ENCODE data around the gene SLC44A5. TPM values are rescaled to one million over a fixed set of nuclear protein-coding genes. Genes with fewer than 3 reads are reported as not detected.

SLC44A5 gene
- total RNA-seq, 1 donor from 2014 or later = 0.69 TPM

GRCh38 chr1:75425001-75425650 lies 185.8 kb downstream of the SLC44A5 start:
- CTCF ChIA-PET = no interaction called here
- POLR2A ChIA-PET = no interaction called here
- TF ChIP-seq CTCF (IDR thresholded peaks at IDR 0.05) = no peak
- Mint-ChIP-seq H3K27me3 (no peaks in the 10 kb centered on the region), H3K4me3 (no peak overlapping the region), H3K27ac (no peak overlapping the region), H3K4me1 (no peaks in the 10 kb centered on the region), H3K36me3 (ENCODE audit: low read depth) (no peaks in the 10 kb centered on the region), H3K9me3 (no peaks in the 10 kb centered on the region)
- ATAC-seq (ENCODE audit: low read depth) (no peak), DNase-seq (no peak)
- intact Hi-C loops (cut with micrococcal nuclease) = no loop called here

DNA sequence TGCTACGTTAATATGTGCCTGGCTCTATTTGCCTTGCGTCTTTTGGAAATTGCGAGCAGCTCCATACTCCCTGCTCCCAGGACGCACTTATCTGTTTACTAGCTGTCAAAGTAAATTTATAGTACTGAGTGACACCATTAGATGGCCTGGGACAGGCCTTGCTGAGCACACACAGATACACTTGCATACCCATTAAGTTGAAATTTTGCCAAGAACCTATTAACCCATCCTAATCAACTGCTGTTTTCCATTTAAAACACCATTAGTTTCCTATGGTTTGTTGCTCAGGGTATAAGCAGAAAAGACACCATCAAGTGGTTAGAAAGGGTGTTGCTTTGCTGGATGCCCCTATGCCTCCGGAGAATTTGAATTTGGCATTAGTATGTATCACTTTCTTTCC lies 187.3 kb downstream of the SLC44A5 start:
- ATAC-seq (ENCODE audit: low read depth) (no peak), DNase-seq (no peak)
- ChIA-PET POLR2A (no interaction called here), CTCF (interaction anchor here (0.8 to 2.1 kb wide), 2 partner anchors 158 to 190 kb away, joined by 5 to 7 read pairs; no protein-coding TSS in a partner anchor)
- no peaks in the 10 kb centered on the region for H3K9me3 Mint-ChIP-seq
- TF ChIP-seq CTCF (IDR thresholded peaks at IDR 0.05) = no peak
- intact Hi-C loops (cut with micrococcal nuclease) = loop anchor here (5.0 kb wide), 1 partner anchor 156 kb away; no protein-coding TSS in a partner anchor
- H3K36me3 Mint-ChIP-seq (ENCODE audit: low read depth) = no peaks in the 10 kb centered on the region
- H3K27me3 Mint-ChIP-seq = no peaks in the 10 kb centered on the region
- no peak overlapping the region for H3K4me3 Mint-ChIP-seq
- H3K27ac Mint-ChIP-seq = no peak overlapping the region
- no peaks in the 10 kb centered on the region for H3K4me1 Mint-ChIP-seq

- no peaks in the 10 kb centered on the region for H3K36me3 Mint-ChIP-seq (ENCODE audit: low read depth)
- no peak overlapping the region for H3K27ac Mint-ChIP-seq
- no peak for TF ChIP-seq CTCF (IDR thresholded peaks at IDR 0.05)
- no peak overlapping the region for H3K4me3 Mint-ChIP-seq
- DNase-seq (no peak), ATAC-seq (ENCODE audit: low read depth) (no peak)
- no peaks in the 10 kb centered on the region for H3K4me1 Mint-ChIP-seq
- no peaks in the 10 kb centered on the region for H3K27me3 Mint-ChIP-seq
- H3K9me3 Mint-ChIP-seq = no peaks in the 10 kb centered on the region
- POLR2A ChIA-PET = no interaction called here
- CTCF ChIA-PET = interaction anchor here (0.8 to 2.1 kb wide), 2 partner anchors 157 to 190 kb away, joined by 5 to 7 read pairs; no protein-coding TSS in a partner anchor
- intact Hi-C loops (cut with micrococcal nuclease) = loop anchor here (5.0 kb wide), 1 partner anchor 156 kb away; no protein-coding TSS in a partner anchor
These were observed 187.8 kb downstream of the SLC44A5 start for GRCh38 chr1:75423136-75423535.

- Mint-ChIP-seq H3K4me1 (no peaks in the 10 kb centered on the region), H3K4me3 (no peak overlapping the region), H3K27ac (no peak overlapping the region), H3K36me3 (ENCODE audit: low read depth) (no peaks in the 10 kb centered on the region), H3K27me3 (no peaks in the 10 kb centered on the region), H3K9me3 (peaks cover 8% of the 10 kb centered on the region)
- POLR2A ChIA-PET = no interaction called here
- DNase-seq (no peak), ATAC-seq (ENCODE audit: low read depth) (no peak)
- intact Hi-C loops (cut with micrococcal nuclease) = loop anchor here (5.0 kb wide), 1 partner anchor 154 kb away; no protein-coding TSS in a partner anchor
- CTCF ChIA-PET = no interaction called here
- TF ChIP-seq CTCF (IDR thresholded peaks at IDR 0.05) = no peak
These were observed 189.5 kb downstream of the SLC44A5 start for GRCh38 chr1:75421371-75421770.

GRCh38 chr1:75415187-75415586 lies 195.7 kb downstream of the SLC44A5 start:
- Mint-ChIP-seq H3K4me1 (no peaks in the 10 kb centered on the region), H3K36me3 (ENCODE audit: low read depth) (no peaks in the 10 kb centered on the region), H3K27me3 (no peaks in the 10 kb centered on the region), H3K9me3 (peaks cover 8% of the 10 kb centered on the region), H3K4me3 (no peak overlapping the region), H3K27ac (no peak overlapping the region)
- DNase-seq = no peak
- TF ChIP-seq CTCF (IDR thresholded peaks at IDR 0.05) = no peak
- intact Hi-C loops (cut with micrococcal nuclease) = no loop called here
- ATAC-seq (ENCODE audit: low read depth) = no peak
- POLR2A ChIA-PET = no interaction called here
- CTCF ChIA-PET = no interaction called here

All from activated B cell treated with CpG ODN at 0.5 μM for 24 hours (primary cell).